Liver (tissue), 9 donors: ENCODE results near the gene GCNT3. TPM values are rescaled to one million over a fixed set of nuclear protein-coding genes. Genes with fewer than 3 reads are reported as not detected.

Experiments
- DNase-seq: peaks from one replicate; pipeline ENCODE4 v3.0.0-alpha.2; 2017; ENCODE audit warnings: low spot score
- H3K27ac ChIP-seq, 2 donors: one replicate each; pipeline ENCODE4 v1.7.0; 2013; ENCODE audit warnings: inconsistent platforms in 2 of 2, low read length in 2 of 2, control low read depth in 1 of 2, low read depth in 1 of 2, mild to moderate bottlenecking in 1 of 2
- H3K27me3 ChIP-seq, 4 donors: one replicate each; pipeline versions ENCODE4 v1.6.1 to v1.7.0; 2013; ENCODE audit warnings: low read length in 3 of 4, inconsistent platforms in 1 of 4, mild to moderate bottlenecking in 1 of 4, moderate library complexity in 1 of 4; ENCODE audit not compliant: control insufficient read depth in 4 of 4, insufficient read depth in 4 of 4
- H3K36me3 ChIP-seq, 4 donors: one replicate each; pipeline versions ENCODE4 v1.6.1 to v1.7.0; 2013; ENCODE audit warnings: low read length in 3 of 4, mild to moderate bottlenecking in 3 of 4, low read depth in 1 of 4, moderate library complexity in 1 of 4; ENCODE audit not compliant: control insufficient read depth in 4 of 4, insufficient read depth in 3 of 4
- H3K4me1 ChIP-seq, 4 donors: one replicate each; pipeline versions ENCODE4 v1.6.1 to v1.7.0; 2013; ENCODE audit warnings: low read length in 3 of 4, mild to moderate bottlenecking in 3 of 4, moderate library complexity in 1 of 4; ENCODE audit not compliant: control insufficient read depth in 4 of 4, insufficient read depth in 4 of 4
- H3K4me3 ChIP-seq, 3 donors: one replicate each; pipeline versions ENCODE4 v1.6.1 to v1.7.0; 2013; ENCODE audit warnings: low read length in 3 of 3, control low read depth in 1 of 3, low read depth in 1 of 3, mild to moderate bottlenecking in 1 of 3
- H3K9ac ChIP-seq, 2 donors: one replicate each; pipeline ENCODE4 v1.7.0; 2013; ENCODE audit warnings: low read length in 2 of 2, mild to moderate bottlenecking in 2 of 2, moderate library complexity in 2 of 2, control low read depth in 1 of 2, low read depth in 1 of 2
- H3K9me3 ChIP-seq, 4 donors: one replicate each; pipeline versions ENCODE4 v1.6.1 to v1.7.0; 2013; ENCODE audit warnings: low read length in 3 of 4; ENCODE audit not compliant: control insufficient read depth in 4 of 4
- EGR1 ChIP-seq, 2 donors: IDR thresholded peaks; 2 replicates each; pipeline ENCODE4 v1.6.1; 2016 to 2018; ENCODE audit warnings: antibody characterized with exemption in 2 of 2, low read depth in 2 of 2
- FOXA1 ChIP-seq: IDR thresholded peaks from 2 replicates; pipeline ENCODE4 v1.6.1; 2016; ENCODE audit warnings: antibody characterized with exemption
- FOXA2 ChIP-seq: IDR thresholded peaks from 2 replicates; pipeline ENCODE4 v1.6.1; 2016; ENCODE audit warnings: antibody characterized with exemption
- HNF4A ChIP-seq, 2 donors: conservative IDR thresholded peaks; 2 replicates each; pipeline ENCODE4 v1.6.1; 2016; ENCODE audit warnings: antibody characterized with exemption in 2 of 2, mild to moderate bottlenecking in 2 of 2
- JUND ChIP-seq, 2 donors: IDR thresholded peaks; 2 replicates each; pipeline ENCODE4 v1.6.1; 2016; ENCODE audit warnings: antibody characterized with exemption in 2 of 2
- NR2F2 ChIP-seq: IDR thresholded peaks from 2 replicates; pipeline ENCODE4 v1.6.1; 2016; ENCODE audit warnings: antibody characterized with exemption
- RAD21 ChIP-seq, 2 donors: IDR thresholded peaks; 2 replicates each; pipeline ENCODE4 v1.6.1; 2016; ENCODE audit warnings: antibody characterized with exemption in 2 of 2, mild to moderate bottlenecking in 2 of 2
- SP1 ChIP-seq: IDR thresholded peaks from 2 replicates; pipeline ENCODE4 v1.6.1; 2018; ENCODE audit warnings: antibody characterized with exemption, mild to moderate bottlenecking
- TAF1 ChIP-seq: conservative IDR thresholded peaks from 2 replicates; pipeline ENCODE4 v1.6.1; 2016; ENCODE audit warnings: antibody characterized with exemption, mild to moderate bottlenecking
- YY1 ChIP-seq: IDR thresholded peaks from 2 replicates; pipeline ENCODE4 v1.6.1; 2016; ENCODE audit warnings: antibody characterized with exemption, mild to moderate bottlenecking
- WGBS: extraction: QIAGEN DNeasy Blood & Tissue Kit; methylation state at CpG from one replicate; pipeline ENCODE4 v1.1.7; 2013; 5-methylcytosine and 5-hydroxymethylcytosine counted together
- polyA plus RNA-seq, 2 donors: library from polyadenylated mRNA; stranded (reverse) in 1 of 2; unstranded in 1 of 2; fragments of 200-250 nt in 1 of 2; fragments of >200 nt in 1 of 2; fragmentation: Nextera tagmentation in 1 of 2; extraction: Ambion mirVana in 1 of 2; gene quantifications; one replicate each; pipeline versions ENCODE4 v1.2.1 to v1.2.3, GENCODE V29; 2013 to 2015
- total RNA-seq, 2 donors: library from RNA; depleted of rRNA; stranded (reverse); fragments of >200 nt; gene quantifications; one replicate each; pipeline ENCODE4 v1.2.3, GENCODE V29; 2014
- TF ChIP-seq, protein P1 (sequence below): IDR thresholded peaks from 2 replicates; pipeline ENCODE4 v1.6.1; 2016; ENCODE audit warnings: antibody characterized with exemption
- TF ChIP-seq, protein P2 (sequence below): fragments of 150-350 bp; IDR thresholded peaks from 2 replicates; pipeline ENCODE4 v1.5.1; 2017; ENCODE audit warnings: improper control_type of control experiment, low read depth, low read length; ENCODE audit not compliant: missing input control
- TF ChIP-seq, protein P3 (sequence below): IDR thresholded peaks from 2 replicates; pipeline ENCODE4 v1.6.1; 2016; ENCODE audit warnings: antibody characterized with exemption
- TF ChIP-seq, protein P4 (sequence below): IDR thresholded peaks from 2 replicates; pipeline ENCODE4 v1.6.1; 2016; ENCODE audit warnings: antibody characterized with exemption
- donor health status: healthy.
- donor health status: healthy.
- donor health status: healthy.
- donor health status: healthy.
- donor health status: healthy.

Gene GCNT3
- total and polyA plus RNA-seq, 4 donors: 0.14 to 0.37 TPM; not detected in 2

DNA sequence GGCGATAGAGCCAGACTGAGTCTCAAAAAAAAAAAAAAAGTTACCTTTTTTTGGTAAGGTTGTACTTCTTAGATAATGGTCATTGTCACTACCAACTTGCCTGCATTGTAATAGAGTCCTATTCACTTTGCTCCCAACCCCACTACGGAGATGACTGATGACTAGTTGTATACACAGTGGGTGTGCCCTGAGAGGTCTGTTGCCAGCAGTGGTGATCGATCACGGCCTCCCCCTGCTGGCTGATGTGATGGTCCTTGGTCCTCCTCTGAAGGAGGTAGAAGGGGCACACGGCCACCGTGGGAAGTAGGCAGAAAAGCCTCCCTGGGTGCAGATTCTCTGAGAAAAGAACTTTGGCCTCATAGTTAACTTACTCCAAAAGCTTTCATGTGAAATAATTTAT lies 10.7 kb downstream of the GCNT3 start:
- Histone ChIP-seq H3K27me3 (peaks cover 0 to 4% (median 0%) of the 10 kb centered on the region in 4 donors), H3K4me3 (no peak overlapping the region), H3K9ac (no peak overlapping the region), H3K36me3 (no peaks in the 10 kb centered on the region), H3K9me3 (no peaks in the 10 kb centered on the region), H3K27ac (no peak overlapping the region), H3K4me1 (no peaks in the 10 kb centered on the region)
- TF ChIP-seq, protein P1, sequence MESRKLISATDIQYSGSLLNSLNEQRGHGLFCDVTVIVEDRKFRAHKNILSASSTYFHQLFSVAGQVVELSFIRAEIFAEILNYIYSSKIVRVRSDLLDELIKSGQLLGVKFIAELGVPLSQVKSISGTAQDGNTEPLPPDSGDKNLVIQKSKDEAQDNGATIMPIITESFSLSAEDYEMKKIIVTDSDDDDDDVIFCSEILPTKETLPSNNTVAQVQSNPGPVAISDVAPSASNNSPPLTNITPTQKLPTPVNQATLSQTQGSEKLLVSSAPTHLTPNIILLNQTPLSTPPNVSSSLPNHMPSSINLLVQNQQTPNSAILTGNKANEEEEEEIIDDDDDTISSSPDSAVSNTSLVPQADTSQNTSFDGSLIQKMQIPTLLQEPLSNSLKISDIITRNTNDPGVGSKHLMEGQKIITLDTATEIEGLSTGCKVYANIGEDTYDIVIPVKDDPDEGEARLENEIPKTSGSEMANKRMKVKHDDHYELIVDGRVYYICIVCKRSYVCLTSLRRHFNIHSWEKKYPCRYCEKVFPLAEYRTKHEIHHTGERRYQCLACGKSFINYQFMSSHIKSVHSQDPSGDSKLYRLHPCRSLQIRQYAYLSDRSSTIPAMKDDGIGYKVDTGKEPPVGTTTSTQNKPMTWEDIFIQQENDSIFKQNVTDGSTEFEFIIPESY: no peak
- no peak for TF ChIP-seq EGR1 (IDR thresholded peaks at IDR 0.05; ENCODE audit: low read depth in 2 of 2)
- no peak for TF ChIP-seq FOXA2
- TF ChIP-seq NR2F2: no peak
- no peak for TF ChIP-seq JUND (IDR thresholded peaks at IDR 0.05)
- no peak for TF ChIP-seq HNF4A (conservative IDR thresholded peaks at IDR 0.05)
- no peak for TF ChIP-seq YY1
- TF ChIP-seq, protein P2, sequence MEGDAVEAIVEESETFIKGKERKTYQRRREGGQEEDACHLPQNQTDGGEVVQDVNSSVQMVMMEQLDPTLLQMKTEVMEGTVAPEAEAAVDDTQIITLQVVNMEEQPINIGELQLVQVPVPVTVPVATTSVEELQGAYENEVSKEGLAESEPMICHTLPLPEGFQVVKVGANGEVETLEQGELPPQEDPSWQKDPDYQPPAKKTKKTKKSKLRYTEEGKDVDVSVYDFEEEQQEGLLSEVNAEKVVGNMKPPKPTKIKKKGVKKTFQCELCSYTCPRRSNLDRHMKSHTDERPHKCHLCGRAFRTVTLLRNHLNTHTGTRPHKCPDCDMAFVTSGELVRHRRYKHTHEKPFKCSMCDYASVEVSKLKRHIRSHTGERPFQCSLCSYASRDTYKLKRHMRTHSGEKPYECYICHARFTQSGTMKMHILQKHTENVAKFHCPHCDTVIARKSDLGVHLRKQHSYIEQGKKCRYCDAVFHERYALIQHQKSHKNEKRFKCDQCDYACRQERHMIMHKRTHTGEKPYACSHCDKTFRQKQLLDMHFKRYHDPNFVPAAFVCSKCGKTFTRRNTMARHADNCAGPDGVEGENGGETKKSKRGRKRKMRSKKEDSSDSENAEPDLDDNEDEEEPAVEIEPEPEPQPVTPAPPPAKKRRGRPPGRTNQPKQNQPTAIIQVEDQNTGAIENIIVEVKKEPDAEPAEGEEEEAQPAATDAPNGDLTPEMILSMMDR: peak; percentile 18
- TF ChIP-seq TAF1: no peak
- TF ChIP-seq, protein P3, sequence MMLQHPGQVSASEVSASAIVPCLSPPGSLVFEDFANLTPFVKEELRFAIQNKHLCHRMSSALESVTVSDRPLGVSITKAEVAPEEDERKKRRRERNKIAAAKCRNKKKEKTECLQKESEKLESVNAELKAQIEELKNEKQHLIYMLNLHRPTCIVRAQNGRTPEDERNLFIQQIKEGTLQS: no peak
- peak; percentile 41 to 59 for TF ChIP-seq RAD21 (IDR thresholded peaks at IDR 0.05)
- TF ChIP-seq SP1: no peak
- peak; percentile 58 for DNase-seq
- WGBS: 26% methylated on average over 6 of the region's 6 CpGs

DNA sequence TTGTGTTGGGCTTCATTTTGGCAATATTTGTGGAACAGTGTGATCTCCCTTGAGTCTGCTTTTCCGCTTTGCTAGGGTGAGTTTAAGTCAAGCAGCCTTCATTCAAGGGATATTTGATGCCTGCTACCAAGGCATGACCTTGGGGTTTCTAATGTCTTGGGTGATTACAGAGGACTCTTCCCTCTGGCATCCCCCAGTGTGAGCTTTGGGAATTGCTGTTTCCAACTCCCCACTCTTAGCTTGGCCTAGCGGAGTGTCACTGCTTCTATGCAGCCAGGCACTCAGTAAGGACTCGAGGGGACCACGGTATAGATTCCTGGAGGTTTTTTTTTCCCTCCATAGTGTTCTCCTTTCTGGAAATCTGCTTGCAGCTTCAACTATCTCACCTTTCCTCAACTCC lies 21.1 kb downstream of the GCNT3 start:
- no peak overlapping the region for H3K9ac ChIP-seq
- no peak overlapping the region for H3K27ac ChIP-seq
- TF ChIP-seq, protein P2: peak; percentile 8
- TF ChIP-seq TAF1 (no peak), FOXA1 (no peak)
- TF ChIP-seq, protein P4, sequence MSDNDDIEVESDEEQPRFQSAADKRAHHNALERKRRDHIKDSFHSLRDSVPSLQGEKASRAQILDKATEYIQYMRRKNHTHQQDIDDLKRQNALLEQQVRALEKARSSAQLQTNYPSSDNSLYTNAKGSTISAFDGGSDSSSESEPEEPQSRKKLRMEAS: no peak
- H3K4me3 ChIP-seq: no peak overlapping the region
- 71% methylated on average over 4 of the region's 4 CpGs for WGBS
- no peak for DNase-seq
- no peaks in the 10 kb centered on the region for H3K4me1 ChIP-seq
- H3K27me3 ChIP-seq: no peaks in the 10 kb centered on the region
- H3K36me3 ChIP-seq: no peaks in the 10 kb centered on the region
- no peaks in the 10 kb centered on the region for H3K9me3 ChIP-seq
